KOPT-K1 (cell line): ENCODE data around the gene KCNB1.

Experiments used
- H3K27ac ChIP-seq: fragments of 200-600 bp; sonication (generic); 2 replicates; pipeline ENCODE4 v1.5.1; 2016; ENCODE audit warnings: antibody characterized with exemption, mild to moderate bottlenecking, low read depth, low read length; ENCODE audit not compliant: poor library complexity, severe bottlenecking
- H3K36me3 ChIP-seq: fragments of 200-600 bp; sonication (generic); 2 replicates; pipeline ENCODE4 v1.5.1; 2017; ENCODE audit warnings: antibody characterized with exemption, mild to moderate bottlenecking, low read length, moderate library complexity; ENCODE audit not compliant: insufficient read depth
- H3K9me3 ChIP-seq: fragments of 200-600 bp; sonication (generic); 2 replicates; pipeline ENCODE4 v1.5.1; 2017; ENCODE audit warnings: antibody characterized with exemption, low read length, mild to moderate bottlenecking; ENCODE audit not compliant: insufficient read depth, poor library complexity, severe bottlenecking

KCNB1 gene

GRCh38 chr20:49510562-49511122 is 28.2 kb upstream of the KCNB1 start:
- Histone ChIP-seq H3K9me3 (no peaks in the 10 kb centered on the region), H3K36me3 (no peaks in the 10 kb centered on the region), H3K27ac (no peak overlapping the region)

GRCh38 chr20:49508435-49509199 is 26.1 kb upstream of the KCNB1 start:
- H3K27ac ChIP-seq: no peak overlapping the region
- H3K9me3 ChIP-seq: no peaks in the 10 kb centered on the region
- H3K36me3 ChIP-seq: no peaks in the 10 kb centered on the region

- no peaks in the 10 kb centered on the region for H3K9me3 ChIP-seq
- no peak overlapping the region for H3K27ac ChIP-seq
- H3K36me3 ChIP-seq: no peaks in the 10 kb centered on the region
Measured at GRCh38 chr20:49507741-49508434, 25.4 kb upstream of the KCNB1 start.

DNA sequence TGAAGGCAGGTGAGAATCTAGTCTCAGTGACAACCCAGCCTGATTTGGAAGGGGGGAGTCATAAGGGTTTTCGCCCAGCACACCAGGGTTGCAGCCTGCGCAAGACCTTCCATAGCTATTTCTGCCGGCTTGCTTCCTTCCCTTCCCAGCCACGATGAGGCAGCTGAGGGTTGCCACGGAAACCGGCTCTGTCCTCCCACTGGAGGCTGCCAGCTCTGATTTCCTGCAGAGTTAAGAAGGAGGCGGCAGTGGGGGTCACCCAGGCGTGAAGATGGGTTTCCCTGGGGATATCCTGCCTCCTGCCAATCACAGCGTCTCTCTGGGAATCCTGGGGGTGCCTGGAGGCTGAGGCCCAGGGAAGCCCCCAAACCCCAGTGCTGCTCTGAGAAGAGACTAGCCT is 23.1 kb upstream of the KCNB1 start:
- Histone ChIP-seq H3K27ac (no peak overlapping the region), H3K36me3 (no peaks in the 10 kb centered on the region), H3K9me3 (peaks cover 4% of the 10 kb centered on the region)

- no peaks in the 10 kb centered on the region for H3K36me3 ChIP-seq
- H3K27ac ChIP-seq: no peak overlapping the region
- H3K9me3 ChIP-seq: peaks cover 4% of the 10 kb centered on the region
Measured at GRCh38 chr20:49503176-49503575, 20.7 kb upstream of the KCNB1 start.

DNA sequence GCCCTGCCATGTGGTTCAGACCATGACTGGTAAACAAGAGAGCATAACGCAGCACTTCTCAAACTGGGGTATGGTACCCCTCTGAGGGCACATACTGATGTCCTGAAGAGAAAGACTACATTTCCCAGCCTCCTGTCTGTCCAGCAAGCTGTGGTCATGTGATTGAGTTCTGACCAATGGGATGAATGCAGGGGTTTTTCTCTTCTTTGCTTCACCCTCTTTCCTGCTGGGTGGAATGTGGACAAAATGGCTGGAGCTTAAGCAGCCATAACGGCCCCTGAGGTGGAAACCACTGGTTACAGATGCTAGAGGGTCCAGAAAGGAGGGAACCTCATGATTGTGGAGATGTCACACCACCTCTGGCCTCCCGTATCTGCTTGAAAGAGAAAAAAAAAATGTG is 19.4 kb upstream of the KCNB1 start:
- no peak overlapping the region for H3K27ac ChIP-seq
- peaks cover 4% of the 10 kb centered on the region for H3K9me3 ChIP-seq
- H3K36me3 ChIP-seq: no peaks in the 10 kb centered on the region

- Histone ChIP-seq H3K27ac (no peak overlapping the region), H3K9me3 (peaks cover 4% of the 10 kb centered on the region), H3K36me3 (no peaks in the 10 kb centered on the region)
Measured at GRCh38 chr20:49497398-49497669, 14.9 kb upstream of the KCNB1 start.

GRCh38 chr20:49496553-49497397 is 14.3 kb upstream of the KCNB1 start:
- Histone ChIP-seq H3K36me3 (no peaks in the 10 kb centered on the region), H3K27ac (no peak overlapping the region), H3K9me3 (peaks cover under 1% of the 10 kb centered on the region)

DNA sequence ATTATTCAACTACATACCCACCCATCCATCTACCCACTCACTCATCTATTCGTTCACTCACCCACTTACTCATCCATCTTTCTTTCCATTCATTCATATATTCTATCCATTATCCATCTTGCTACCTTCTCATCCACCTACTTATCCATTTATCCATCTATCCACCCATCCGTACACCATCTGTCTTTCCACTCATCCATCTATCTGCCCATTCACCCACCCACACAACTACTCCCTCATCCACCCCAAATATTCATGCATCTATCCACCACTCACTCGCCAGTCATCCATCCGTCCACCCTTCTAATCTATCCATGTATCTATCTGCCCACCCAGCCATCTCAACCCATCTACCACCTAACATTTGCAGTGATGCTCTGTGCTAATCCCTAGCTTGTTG is 13.6 kb upstream of the KCNB1 start:
- H3K36me3 ChIP-seq: no peaks in the 10 kb centered on the region
- no peak overlapping the region for H3K27ac ChIP-seq
- no peaks in the 10 kb centered on the region for H3K9me3 ChIP-seq

- no peaks in the 10 kb centered on the region for H3K9me3 ChIP-seq
- H3K36me3 ChIP-seq: no peaks in the 10 kb centered on the region
- no peak overlapping the region for H3K27ac ChIP-seq
Measured at GRCh38 chr20:49490689-49491088, 8.2 kb upstream of the KCNB1 start.

- Histone ChIP-seq H3K36me3 (no peaks in the 10 kb centered on the region), H3K9me3 (no peaks in the 10 kb centered on the region), H3K27ac (no peak overlapping the region)
Measured at GRCh38 chr20:49489688-49490087, 7.2 kb upstream of the KCNB1 start.

DNA sequence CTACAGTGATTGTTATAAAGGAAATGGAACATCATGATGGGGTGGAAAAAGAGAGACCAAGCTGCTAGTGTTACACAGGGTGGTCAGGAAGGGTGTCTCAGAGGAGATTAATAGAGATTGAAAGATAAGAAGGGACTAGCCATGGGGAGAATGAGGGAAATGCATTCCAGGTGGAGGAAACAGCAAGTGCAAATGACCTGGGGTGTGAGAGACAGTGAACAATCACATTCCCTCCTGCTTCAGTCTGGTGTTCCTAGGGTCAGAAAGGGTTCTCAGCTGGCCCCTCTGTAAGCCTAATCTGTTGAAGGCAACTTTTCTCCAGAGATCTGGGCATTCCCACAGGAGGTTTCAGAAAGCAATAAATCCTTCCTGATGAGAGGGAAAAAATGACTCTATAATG is 3.6 kb upstream of the KCNB1 start:
- H3K9me3 ChIP-seq: no peaks in the 10 kb centered on the region
- H3K27ac ChIP-seq: no peak overlapping the region
- no peaks in the 10 kb centered on the region for H3K36me3 ChIP-seq

DNA sequence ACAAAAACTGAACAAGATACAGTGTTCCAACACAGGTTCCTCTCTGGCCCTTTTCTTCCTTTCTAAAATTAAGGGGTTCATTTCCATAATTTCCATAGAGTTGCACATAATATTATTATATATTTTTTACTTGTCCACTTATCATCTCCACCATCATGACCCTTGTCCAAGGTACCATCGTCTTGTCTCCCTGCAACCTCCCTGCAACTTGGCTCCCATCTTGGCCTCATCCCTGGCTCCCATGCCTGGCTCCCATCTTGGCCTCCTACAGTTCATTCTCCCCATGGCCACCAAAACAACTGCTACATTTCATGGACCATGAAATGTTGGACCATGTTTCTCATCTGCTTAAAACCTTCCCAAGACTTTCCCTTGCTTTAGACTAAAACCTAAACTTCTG is 3.1 kb upstream of the KCNB1 start:
- no peaks in the 10 kb centered on the region for H3K9me3 ChIP-seq
- no peaks in the 10 kb centered on the region for H3K36me3 ChIP-seq
- no peak overlapping the region for H3K27ac ChIP-seq

DNA sequence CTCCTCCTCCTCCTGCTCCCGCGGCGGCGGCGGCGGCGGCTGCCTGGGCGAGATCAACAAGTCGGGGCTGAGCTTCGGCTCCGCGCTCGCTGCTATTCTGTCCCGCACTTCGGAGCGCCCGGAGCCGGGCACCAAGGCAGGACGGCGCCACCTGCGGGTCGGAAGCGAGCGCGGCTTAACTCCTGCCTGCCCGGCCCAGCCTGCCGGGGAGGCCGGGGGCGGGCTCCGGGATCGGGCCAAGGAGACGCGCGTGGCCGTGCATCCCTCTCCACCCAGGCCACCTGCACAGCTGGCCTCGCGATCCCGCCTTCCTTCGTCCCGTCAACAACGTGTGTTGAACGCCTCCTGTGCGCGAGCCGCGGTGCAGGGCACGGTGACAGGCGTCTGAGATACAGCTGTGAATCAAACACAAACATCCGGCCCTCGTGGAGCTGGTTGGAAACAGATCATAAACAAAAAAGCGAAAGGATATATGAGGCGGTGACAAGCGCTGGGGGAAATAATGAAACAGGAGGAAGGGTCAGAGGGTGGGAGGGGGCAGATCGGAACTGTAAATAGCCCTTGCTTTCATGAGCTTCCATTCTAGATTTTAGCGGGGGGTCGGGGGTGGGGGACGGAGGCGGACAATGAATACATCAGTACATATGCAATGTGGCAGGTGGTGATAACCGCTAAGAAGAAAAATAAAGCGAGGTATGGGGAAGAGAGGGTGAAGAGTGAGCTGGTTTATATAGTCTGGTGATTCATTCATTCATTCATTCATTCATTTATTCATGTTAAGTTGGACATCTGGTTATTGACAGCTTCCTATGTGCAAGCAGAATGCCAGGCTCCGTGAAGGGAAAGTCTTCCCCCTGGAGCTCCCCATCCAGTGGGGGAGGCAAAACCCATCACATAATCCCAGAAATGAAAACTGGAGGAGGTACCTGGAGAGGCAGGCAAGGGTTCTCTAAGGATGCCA is 2.0 kb upstream of the KCNB1 start:
- no peaks in the 10 kb centered on the region for H3K36me3 ChIP-seq

More for the DNA sequence above, 2.0 kb upstream of the KCNB1 start:
- Histone ChIP-seq H3K27ac (no peak overlapping the region), H3K9me3 (no peaks in the 10 kb centered on the region)
